Measurements from ENCODE around the gene TSC22D3. TPM values are rescaled to one million over a fixed set of nuclear protein-coding genes. Genes with fewer than 3 reads are reported as not detected.

Gene TSC22D3
- total RNA-seq, 1 donor from 2014 or later = 17.4 TPM

- Mint-ChIP-seq H3K4me3 (peak overlapping the region; percentile 95), H3K27me3 (no peaks in the 10 kb centered on the region), H3K27ac (peak overlapping the region; percentile 94), H3K36me3 (ENCODE audit: low read depth) (peaks cover 25% of the 10 kb centered on the region), H3K9me3 (no peaks in the 10 kb centered on the region), H3K4me1 (peaks cover 41% of the 10 kb centered on the region)
- peak; percentile 75 for DNase-seq
- intact Hi-C loops (cut with micrococcal nuclease) = loop anchor here (2.0 to 10.0 kb wide), 3 partner anchors 59 to 109 kb away; partner anchors contain the start of genes MID2 and NCBP2L
Observed at GRCh38 chrX:107716118-107716684, 59.4 kb downstream of the TSC22D3 start.

DNA sequence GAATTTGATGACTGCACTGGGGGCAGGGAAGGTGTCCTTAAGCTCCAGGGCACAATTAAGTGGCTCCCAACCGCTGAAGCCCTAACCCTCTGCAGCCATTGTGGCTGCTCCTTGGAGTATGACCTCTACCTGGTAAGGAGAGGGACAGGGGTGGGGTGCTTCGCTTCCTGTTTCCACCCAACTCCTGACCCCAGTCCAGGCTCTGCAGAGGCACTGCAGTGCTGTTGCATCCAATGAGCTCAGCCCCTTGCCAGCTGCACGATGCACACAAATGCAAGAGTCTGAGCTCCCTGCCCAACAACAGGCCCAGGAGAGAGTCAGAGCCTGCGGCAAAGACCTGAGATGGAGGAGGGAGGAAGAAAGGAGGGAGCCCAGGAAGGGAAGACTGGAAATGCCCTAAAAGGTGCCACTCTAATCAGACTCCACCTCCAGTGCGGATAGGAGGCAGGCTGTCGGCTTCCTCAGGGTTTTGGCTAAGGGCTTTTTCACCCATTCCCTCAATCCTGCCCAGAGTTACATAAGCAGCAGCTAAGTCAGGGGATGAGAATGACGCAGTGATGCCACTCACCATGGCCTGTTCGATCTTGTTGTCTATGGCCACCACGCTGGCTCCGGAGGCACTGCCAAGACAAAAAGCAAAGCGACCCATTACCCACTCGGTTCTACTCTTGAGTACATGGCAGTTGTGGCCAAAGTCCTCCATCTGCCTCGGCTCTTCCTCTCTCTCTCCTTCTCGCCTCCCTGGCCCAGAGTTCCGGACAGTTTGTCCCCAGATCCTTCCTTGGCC, 60.1 kb downstream of the TSC22D3 start:
- Mint-ChIP-seq H3K4me3 (peak overlapping the region; percentile 95), H3K36me3 (ENCODE audit: low read depth) (peaks cover 25% of the 10 kb centered on the region), H3K9me3 (no peaks in the 10 kb centered on the region), H3K4me1 (peaks cover 46% of the 10 kb centered on the region), H3K27me3 (no peaks in the 10 kb centered on the region), H3K27ac (peak overlapping the region; percentile 94)
- peak; percentile 71 for DNase-seq
- intact Hi-C loops (cut with micrococcal nuclease) = loop anchor here (2.0 to 10.0 kb wide), 3 partner anchors 58 to 109 kb away; partner anchors contain the start of genes MID2 and NCBP2L

- Mint-ChIP-seq H3K9me3 (no peaks in the 10 kb centered on the region), H3K4me1 (peaks cover 49% of the 10 kb centered on the region), H3K27ac (peak overlapping the region; percentile 32), H3K36me3 (ENCODE audit: low read depth) (peaks cover 25% of the 10 kb centered on the region), H3K4me3 (peak overlapping the region; percentile 95), H3K27me3 (no peaks in the 10 kb centered on the region)
- peak; percentile 62 for DNase-seq
- intact Hi-C loops (cut with micrococcal nuclease) = loop anchor here (10.0 kb wide), 1 partner anchor 110 kb away; the partner anchor contains the start of gene MID2
Observed at GRCh38 chrX:107714206-107714891, 61.2 kb downstream of the TSC22D3 start.

- Mint-ChIP-seq H3K9me3 (no peaks in the 10 kb centered on the region), H3K27ac (peak overlapping the region; percentile 65), H3K36me3 (ENCODE audit: low read depth) (peaks cover 25% of the 10 kb centered on the region), H3K27me3 (no peaks in the 10 kb centered on the region), H3K4me1 (peaks cover 53% of the 10 kb centered on the region), H3K4me3 (peak overlapping the region; percentile 10)
- intact Hi-C loops (cut with micrococcal nuclease) = loop anchor here (10.0 kb wide), 1 partner anchor 111 kb away; the partner anchor contains the start of gene MID2
- DNase-seq = peak; percentile 61
Observed at GRCh38 chrX:107713543-107714205, 61.9 kb downstream of the TSC22D3 start.

DNA sequence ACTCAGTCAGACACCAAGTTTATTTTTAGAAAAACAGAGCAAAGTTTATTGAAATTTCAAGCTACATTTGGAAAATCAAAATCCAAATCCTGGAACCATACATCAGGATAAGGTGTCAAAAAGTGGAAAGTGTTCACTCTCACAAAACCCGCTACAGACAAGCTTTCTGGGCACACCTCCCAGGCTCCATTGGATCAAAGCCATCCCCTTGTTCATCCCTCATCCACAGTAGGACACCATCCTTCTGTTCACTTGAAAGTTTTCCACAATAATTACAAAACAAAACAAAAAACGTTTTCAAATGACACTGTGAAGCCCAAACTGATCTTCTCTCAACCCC, 62.4 kb downstream of the TSC22D3 start:
- peak overlapping the region; percentile 82 for H3K27ac Mint-ChIP-seq
- H3K4me3 Mint-ChIP-seq = no peak overlapping the region
- no peaks in the 10 kb centered on the region for H3K9me3 Mint-ChIP-seq
- no peaks in the 10 kb centered on the region for H3K27me3 Mint-ChIP-seq
- H3K36me3 Mint-ChIP-seq (ENCODE audit: low read depth) = peaks cover 25% of the 10 kb centered on the region
- DNase-seq = no peak
- intact Hi-C loops (cut with micrococcal nuclease) = loop anchor here (10.0 kb wide), 1 partner anchor 112 kb away; the partner anchor contains the start of gene MID2
- H3K4me1 Mint-ChIP-seq = peaks cover 52% of the 10 kb centered on the region

DNA sequence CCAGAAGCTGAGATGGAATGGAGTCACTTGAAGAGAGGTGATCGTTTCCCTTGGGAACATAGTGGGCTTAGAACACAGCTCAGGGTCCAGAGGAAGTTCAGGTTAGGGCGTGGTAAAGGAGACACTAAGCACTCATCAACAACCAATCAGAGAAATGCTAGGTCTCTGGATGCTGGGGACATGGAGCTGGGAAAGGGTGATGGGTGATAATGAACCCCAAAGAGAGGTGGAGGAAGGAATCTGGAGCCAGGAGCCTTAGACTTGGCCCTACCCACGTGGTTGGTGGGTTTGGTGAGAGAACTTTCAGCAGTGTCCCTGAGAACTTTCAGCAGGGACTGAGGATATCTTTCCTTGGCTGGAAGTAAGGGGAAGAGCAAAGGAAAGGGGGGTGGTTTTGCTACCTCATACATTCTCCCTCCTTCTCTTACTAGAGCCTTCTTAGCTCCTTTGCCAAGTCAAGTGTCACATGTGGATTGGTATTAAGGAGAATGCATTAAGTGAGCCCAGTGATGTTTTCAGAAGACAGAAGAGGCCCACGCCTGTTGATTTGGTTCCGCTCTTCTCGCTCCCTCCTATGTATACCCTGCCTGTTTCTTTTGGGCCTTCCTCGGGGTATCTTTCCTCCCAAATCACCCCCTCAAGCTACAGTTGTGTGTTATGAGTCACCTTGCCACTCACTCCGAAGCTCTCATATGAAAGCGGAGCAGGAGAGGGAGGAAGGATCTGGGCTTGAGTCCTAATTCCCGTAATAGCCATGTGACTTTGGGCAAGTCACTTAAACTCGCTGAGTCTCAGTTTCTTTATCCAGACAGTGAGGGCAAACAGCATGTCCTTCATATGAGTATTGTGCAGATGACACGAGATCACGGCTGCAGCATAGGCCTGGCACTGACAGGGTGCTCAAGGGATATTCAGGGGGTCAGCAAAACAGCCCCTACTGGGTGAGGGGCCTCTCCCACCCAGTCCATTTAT, 63.1 kb downstream of the TSC22D3 start:
- H3K9me3 Mint-ChIP-seq = no peaks in the 10 kb centered on the region
- no peaks in the 10 kb centered on the region for H3K27me3 Mint-ChIP-seq
- H3K4me1 Mint-ChIP-seq = peaks cover 47% of the 10 kb centered on the region
- intact Hi-C loops (cut with micrococcal nuclease) = loop anchor here (10.0 kb wide), 1 partner anchor 112 kb away; the partner anchor contains the start of gene MID2
- peak overlapping the region; percentile 85 for H3K27ac Mint-ChIP-seq
- no peak overlapping the region for H3K4me3 Mint-ChIP-seq
- H3K36me3 Mint-ChIP-seq (ENCODE audit: low read depth) = peaks cover 25% of the 10 kb centered on the region
- peak; percentile 64 for DNase-seq

GRCh38 chrX:107711521-107712181, 63.9 kb downstream of the TSC22D3 start:
- DNase-seq = no peak
- Mint-ChIP-seq H3K27me3 (no peaks in the 10 kb centered on the region), H3K27ac (peak overlapping the region; percentile 99), H3K4me1 (peaks cover 41% of the 10 kb centered on the region), H3K9me3 (no peaks in the 10 kb centered on the region), H3K4me3 (peak overlapping the region; percentile 80), H3K36me3 (ENCODE audit: low read depth) (peaks cover 25% of the 10 kb centered on the region)
- intact Hi-C loops (cut with micrococcal nuclease) = loop anchor here (1.0 to 10.0 kb wide), 2 partner anchors 37 to 113 kb away; partner anchors contain the start of gene MID2

DNA sequence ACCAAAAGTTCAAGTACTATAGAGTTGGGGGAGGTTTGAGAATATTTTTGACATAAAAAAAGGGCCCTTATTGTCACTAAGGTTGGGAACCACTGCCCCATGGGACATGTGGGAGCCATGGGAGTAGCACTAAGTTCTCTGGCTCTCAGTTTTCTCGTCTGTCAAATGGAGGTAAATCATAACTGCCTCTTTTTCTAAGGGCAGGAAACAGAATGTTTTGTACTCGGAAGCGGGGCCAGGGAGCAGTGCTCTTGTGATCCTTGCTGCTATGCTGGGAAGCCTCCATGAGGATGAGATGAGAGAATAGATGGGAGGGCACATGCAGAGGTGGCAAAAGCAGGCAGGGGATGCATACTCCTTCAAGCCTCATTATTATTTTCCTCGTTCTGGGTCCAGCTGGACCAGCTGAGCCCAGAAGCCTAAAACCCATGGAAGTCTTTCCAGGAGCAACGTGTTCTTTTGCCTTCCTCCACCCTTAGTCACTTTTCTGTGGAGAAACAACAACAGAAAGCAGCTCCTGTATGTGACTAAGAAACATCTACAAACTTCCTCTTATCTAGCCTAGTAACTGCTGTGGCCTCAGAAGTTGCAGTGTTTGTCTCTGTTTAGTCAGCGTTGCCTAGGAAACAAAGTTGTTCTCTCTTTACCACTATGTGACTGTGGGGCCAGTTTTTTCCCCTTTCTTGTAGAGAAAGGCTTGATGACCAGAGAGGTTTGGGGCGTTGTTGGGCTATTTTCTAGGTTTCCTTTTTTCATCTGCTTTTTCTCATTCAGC, 64.8 kb downstream of the TSC22D3 start:
- H3K4me3 Mint-ChIP-seq = peak overlapping the region; percentile 80
- H3K9me3 Mint-ChIP-seq = no peaks in the 10 kb centered on the region
- H3K36me3 Mint-ChIP-seq (ENCODE audit: low read depth) = peaks cover 23% of the 10 kb centered on the region
- DNase-seq = peak; percentile 91
- peaks cover 46% of the 10 kb centered on the region for H3K4me1 Mint-ChIP-seq
- H3K27ac Mint-ChIP-seq = peak overlapping the region; percentile 99
- intact Hi-C loops (cut with micrococcal nuclease) = loop anchor here (1.0 to 10.0 kb wide), 2 partner anchors 37 to 114 kb away; partner anchors contain the start of gene MID2
- no peaks in the 10 kb centered on the region for H3K27me3 Mint-ChIP-seq

- H3K27me3 Mint-ChIP-seq = no peaks in the 10 kb centered on the region
- intact Hi-C loops (cut with micrococcal nuclease) = no loop called here
Observed at GRCh38 chrX:107709266-107709806, 66.3 kb downstream of the TSC22D3 start.

GRCh38 chrX:107708762-107709161, 66.8 kb downstream of the TSC22D3 start:
- Mint-ChIP-seq H3K36me3 (ENCODE audit: low read depth) (peaks cover 9% of the 10 kb centered on the region), H3K9me3 (no peaks in the 10 kb centered on the region)

More at GRCh38 chrX:107709266-107709806, 66.3 kb downstream of the TSC22D3 start:
- no peaks in the 10 kb centered on the region for H3K9me3 Mint-ChIP-seq
- H3K4me3 Mint-ChIP-seq = no peak overlapping the region
- DNase-seq = no peak
- peak overlapping the region; percentile 58 for H3K27ac Mint-ChIP-seq
- H3K36me3 Mint-ChIP-seq (ENCODE audit: low read depth) = peaks cover 13% of the 10 kb centered on the region
- peaks cover 37% of the 10 kb centered on the region for H3K4me1 Mint-ChIP-seq

DNA sequence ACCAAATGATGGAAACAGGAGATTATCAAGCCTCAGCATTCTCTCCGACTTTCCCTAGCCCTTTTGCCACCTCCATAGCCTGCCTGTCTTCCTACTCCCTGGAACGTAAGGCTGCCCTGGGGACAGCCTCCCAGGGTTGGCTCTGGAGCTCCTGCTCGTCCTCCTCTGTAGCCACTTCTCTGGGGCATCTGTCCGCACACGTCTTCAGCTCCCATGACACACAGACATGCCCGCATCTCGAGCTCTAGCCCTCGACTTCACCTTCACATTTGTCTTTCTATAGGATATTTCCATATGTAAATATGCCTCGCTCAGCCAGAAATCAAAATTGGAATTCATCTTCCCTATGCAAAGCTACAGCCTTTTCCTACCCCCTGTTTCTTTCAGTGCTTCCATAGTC, 67.7 kb downstream of the TSC22D3 start:
- H3K9me3 Mint-ChIP-seq = no peaks in the 10 kb centered on the region
- intact Hi-C loops (cut with micrococcal nuclease) = no loop called here
- H3K27me3 Mint-ChIP-seq = no peaks in the 10 kb centered on the region
- H3K36me3 Mint-ChIP-seq (ENCODE audit: low read depth) = peaks cover 2% of the 10 kb centered on the region
- DNase-seq = no peak
- H3K4me1 Mint-ChIP-seq = peaks cover 31% of the 10 kb centered on the region
- H3K4me3 Mint-ChIP-seq = no peak overlapping the region
- peak overlapping the region; percentile 17 for H3K27ac Mint-ChIP-seq

More at GRCh38 chrX:107708762-107709161, 66.8 kb downstream of the TSC22D3 start:
- no peaks in the 10 kb centered on the region for H3K27me3 Mint-ChIP-seq
- H3K4me3 Mint-ChIP-seq = no peak overlapping the region
- DNase-seq = no peak
- intact Hi-C loops (cut with micrococcal nuclease) = no loop called here
- peaks cover 34% of the 10 kb centered on the region for H3K4me1 Mint-ChIP-seq
- H3K27ac Mint-ChIP-seq = no peak overlapping the region
